Measurements from ENCODE around the gene GBX1.

- TF ChIP-seq CTCF (IDR thresholded peaks at IDR 0.05; ENCODE audit: poor library complexity, severe bottlenecking) (no peak), POLR2AphosphoS5 (IDR thresholded peaks at IDR 0.05) (no peak), MXI1 (conservative IDR thresholded peaks at IDR 0.05; ENCODE audit: poor library complexity, severe bottlenecking) (no peak), EZH2 (IDR thresholded peaks at IDR 0.05; ENCODE audit: borderline replicate concordance, insufficient read depth, low read length, poor library complexity, severe bottlenecking) (no peak), EP300 (conservative IDR thresholded peaks at IDR 0.05; ENCODE audit: poor library complexity, severe bottlenecking) (no peak)
These were observed 12.5 kb upstream of the GBX1 start for GRCh38 chr7:151179946-151180345.

Measured in neural cell (in vitro differentiated cells).